Kidney (tissue), 14 donors: ENCODE data around the gene ZFP57. TPM values are rescaled to one million over a fixed set of nuclear protein-coding genes. Genes with fewer than 3 reads are reported as not detected.

Experiments used
- DNase-seq, 5 donors: peaks; one replicate each; pipeline ENCODE4 v3.0.0-alpha.2; 2013 to 2020
- FAIRE-seq: peaks from 2 replicates; lab custom pipeline; 2012; peaks lifted over from hg19 to GRCh38; lab: Jason Lieb, UNC
- H3K27ac ChIP-seq, 2 donors: one replicate each; pipeline ENCODE4 v1.7.0; 2013; ENCODE audit warnings: low read depth in 2 of 2, low read length in 2 of 2, inconsistent platforms in 1 of 2
- H3K27me3 ChIP-seq: one replicate; pipeline ENCODE4 v1.7.1; 2013; ENCODE audit warnings: low read length, inconsistent platforms; ENCODE audit not compliant: control insufficient read depth, insufficient read depth
- H3K36me3 ChIP-seq, 3 donors: one replicate each; pipeline versions ENCODE4 v1.7.0 to v1.7.1; 2013; ENCODE audit warnings: low read length in 3 of 3, control low read depth in 1 of 3, inconsistent platforms in 1 of 3; ENCODE audit not compliant: insufficient read depth in 3 of 3, control insufficient read depth in 2 of 3
- H3K4me1 ChIP-seq, 3 donors: one replicate each; pipeline versions ENCODE4 v1.7.0 to v1.7.1; 2013; ENCODE audit warnings: low read length in 3 of 3, inconsistent platforms in 1 of 3, low read depth in 1 of 3; ENCODE audit not compliant: control insufficient read depth in 2 of 3, insufficient read depth in 2 of 3
- H3K4me3 ChIP-seq, 3 donors: one replicate each; pipeline versions ENCODE4 v1.7.0 to v1.8.1; 2013; ENCODE audit warnings: low read length in 3 of 3, control low read depth in 1 of 3, inconsistent platforms in 1 of 3
- H3K9ac ChIP-seq, 3 donors: one replicate each; pipeline versions ENCODE4 v1.7.0 to v1.7.1; 2013; ENCODE audit warnings: low read length in 3 of 3, control low read depth in 1 of 3, inconsistent platforms in 1 of 3
- H3K9me3 ChIP-seq, 3 donors: one replicate each; pipeline versions ENCODE4 v1.7.0 to v1.7.1; 2013; ENCODE audit warnings: low read length in 3 of 3, control low read depth in 1 of 3, inconsistent platforms in 1 of 3; ENCODE audit not compliant: control insufficient read depth in 2 of 3, insufficient read depth in 1 of 3
- intact Hi-C: fragments of 100-400 bp; cut with DNase I; formaldehyde crosslinking; loops from one replicate; pipeline ENCODE4 v1.11.1; 2022
- polyA plus RNA-seq: library from polyadenylated mRNA; stranded (reverse); fragments of 350-450 nt; fragmentation: Illumina TruSeq; extraction: RNeasy Lipid Tissue Mini Kit (QIAGEN cat#74804); gene quantifications from one replicate; pipeline ENCODE4 v1.2.3, GENCODE V29; 2014; ENCODE audit warnings: low read depth, low replicate concordance; ENCODE audit not compliant: insufficient read depth
- total RNA-seq: library from RNA; stranded (reverse); fragmentation: NEBNext Ultra II Directional; extraction: Animal tissue kit (Norgen Biotek cat#: 25700); gene quantifications from one replicate; pipeline ENCODE4 v1.2.1, GENCODE V29; 2021
- TF ChIP-seq, protein P1 (sequence below): IDR thresholded peaks from 3 replicates; pipeline ENCODE4 v1.5.1; 2012; ENCODE audit warnings: mild to moderate bottlenecking, moderate library complexity, borderline replicate concordance; ENCODE audit not compliant: insufficient read depth; ENCODE audit errors: extremely low read depth
- donor health status: control.
- donor health status: control.
- donor health status: control.
- donor health status: control.
- donor health status: control.
- donor health status: DM: yes; HTN: yes; CAD: no.
- donor health status: Normal renal cell carcinoma (clear cell type).

Gene ZFP57
- total and polyA plus RNA-seq, 2 donors from 2014 or later = 1.1 TPM; not detected in 1

GRCh38 chr6:29705389-29706231 is 24.7 kb upstream of the ZFP57 start:
- H3K4me3 ChIP-seq = no peak overlapping the region
- no peak for FAIRE-seq
- H3K9me3 ChIP-seq = no peaks in the 10 kb centered on the region
- H3K27ac ChIP-seq = no peak overlapping the region
- intact Hi-C loops = loop anchor here (10.0 kb wide), 1 partner anchor 129 kb away; no protein-coding TSS in a partner anchor
- H3K36me3 ChIP-seq = no peaks in the 10 kb centered on the region
- no peak overlapping the region for H3K9ac ChIP-seq
- peaks cover 2% of the 10 kb centered on the region for H3K27me3 ChIP-seq
- peak in 3 of 5 donors; percentile 22 to 66 (median 58) for DNase-seq
- TF ChIP-seq, protein P1, sequence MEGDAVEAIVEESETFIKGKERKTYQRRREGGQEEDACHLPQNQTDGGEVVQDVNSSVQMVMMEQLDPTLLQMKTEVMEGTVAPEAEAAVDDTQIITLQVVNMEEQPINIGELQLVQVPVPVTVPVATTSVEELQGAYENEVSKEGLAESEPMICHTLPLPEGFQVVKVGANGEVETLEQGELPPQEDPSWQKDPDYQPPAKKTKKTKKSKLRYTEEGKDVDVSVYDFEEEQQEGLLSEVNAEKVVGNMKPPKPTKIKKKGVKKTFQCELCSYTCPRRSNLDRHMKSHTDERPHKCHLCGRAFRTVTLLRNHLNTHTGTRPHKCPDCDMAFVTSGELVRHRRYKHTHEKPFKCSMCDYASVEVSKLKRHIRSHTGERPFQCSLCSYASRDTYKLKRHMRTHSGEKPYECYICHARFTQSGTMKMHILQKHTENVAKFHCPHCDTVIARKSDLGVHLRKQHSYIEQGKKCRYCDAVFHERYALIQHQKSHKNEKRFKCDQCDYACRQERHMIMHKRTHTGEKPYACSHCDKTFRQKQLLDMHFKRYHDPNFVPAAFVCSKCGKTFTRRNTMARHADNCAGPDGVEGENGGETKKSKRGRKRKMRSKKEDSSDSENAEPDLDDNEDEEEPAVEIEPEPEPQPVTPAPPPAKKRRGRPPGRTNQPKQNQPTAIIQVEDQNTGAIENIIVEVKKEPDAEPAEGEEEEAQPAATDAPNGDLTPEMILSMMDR = peak; percentile 61
- peaks cover 0 to 3% (median 0%) of the 10 kb centered on the region in 3 donors for H3K4me1 ChIP-seq

DNA sequence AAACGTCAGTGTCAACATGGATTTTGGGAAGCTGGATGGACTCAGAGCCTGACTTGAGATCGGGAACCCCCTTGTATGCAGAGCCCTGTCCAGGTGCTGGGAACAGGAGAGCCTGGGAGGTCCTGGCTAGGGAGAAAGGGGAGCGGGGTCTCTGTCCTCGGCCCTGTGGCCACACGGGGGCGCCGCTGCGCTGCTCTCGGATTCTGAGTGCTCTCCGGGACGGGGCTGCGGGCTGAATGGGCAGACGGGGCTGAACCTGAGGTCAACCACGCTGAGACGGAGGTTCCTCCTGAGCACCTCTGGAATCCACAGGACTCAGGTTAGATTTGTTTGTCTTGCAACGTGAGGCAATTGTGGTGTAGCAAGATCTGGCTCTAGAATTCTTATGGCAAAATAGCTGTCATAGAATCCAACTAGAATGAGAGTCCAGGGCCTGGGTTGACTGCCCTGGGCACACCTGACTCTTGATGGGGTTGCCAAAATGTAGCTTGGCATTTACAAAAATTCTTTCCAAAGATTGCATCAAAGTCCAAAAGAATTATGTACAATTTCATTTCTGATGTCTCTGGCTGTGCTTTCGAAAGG is 21.7 kb upstream of the ZFP57 start:
- Histone ChIP-seq H3K9ac (no peak overlapping the region), H3K4me3 (no peak overlapping the region), H3K27ac (no peak overlapping the region), H3K9me3 (no peaks in the 10 kb centered on the region), H3K4me1 (no peaks in the 10 kb centered on the region), H3K27me3 (peaks cover 2% of the 10 kb centered on the region), H3K36me3 (no peaks in the 10 kb centered on the region)
- TF ChIP-seq, protein P1 = peak; percentile 33
- DNase-seq (peak in 3 of 5 donors; percentile 7 to 44 (median 42)), FAIRE-seq (no peak)
- intact Hi-C loops = loop anchor here (10.0 kb wide), 1 partner anchor 132 kb away; no protein-coding TSS in a partner anchor

GRCh38 chr6:29696147-29697125 is 15.5 kb upstream of the ZFP57 start:
- FAIRE-seq = no peak

More at GRCh38 chr6:29696147-29697125, 15.5 kb upstream of the ZFP57 start:
- H3K9me3 ChIP-seq = no peaks in the 10 kb centered on the region
- DNase-seq = no peak
- no peak overlapping the region for H3K4me3 ChIP-seq
- no peaks in the 10 kb centered on the region for H3K27me3 ChIP-seq
- no peak overlapping the region for H3K9ac ChIP-seq
- H3K27ac ChIP-seq = no peak overlapping the region
- TF ChIP-seq, protein P1 = peak; percentile 30
- intact Hi-C loops = no loop called here
- no peaks in the 10 kb centered on the region for H3K36me3 ChIP-seq
- H3K4me1 ChIP-seq = no peaks in the 10 kb centered on the region
